SK-N-SH (cell line): ENCODE measurements around the gene BRD1.

Experiments used
- CHD2 ChIP-seq: fragments of 150-350 bp; IDR thresholded peaks from 2 replicates; pipeline ENCODE4 v1.6.1; 2018; ENCODE audit warnings: low read length; ENCODE audit not compliant: partially characterized antibody
- CTCF ChIP-seq: fragments of 200-600 bp; sonication (generic); IDR thresholded peaks from 2 replicates; pipeline ENCODE4 v1.6.1; 2017; ENCODE audit warnings: antibody characterized with exemption, mild to moderate bottlenecking, moderate library complexity
- EP300 ChIP-seq, 2 experiments: IDR thresholded peaks; 2 replicates each; pipeline versions ENCODE4 v1.4.0 to v1.6.1; 2012; ENCODE audit warnings: borderline replicate concordance in 1 of 2, low read depth in 1 of 2, low read length in 1 of 2
- EZH2phosphoT487 ChIP-seq: fragments of 200-600 bp; sonication (generic); IDR thresholded peaks from 2 replicates; pipeline ENCODE4 v1.6.1; 2017; ENCODE audit warnings: low read depth, mixed run types, mild to moderate bottlenecking, antibody characterized with exemption, moderate library complexity, borderline replicate concordance
- GABPA ChIP-seq: IDR thresholded peaks from 2 replicates; pipeline ENCODE4 v1.4.0; 2012; ENCODE audit warnings: low read depth, mild to moderate bottlenecking
- PBX3 ChIP-seq: IDR thresholded peaks from 2 replicates; pipeline ENCODE4; 2012
- POLR2AphosphoS5 ChIP-seq: IDR thresholded peaks from 2 replicates; pipeline ENCODE4 v1.6.1; 2012; ENCODE audit warnings: low read depth, low read length
- RAD21 ChIP-seq: IDR thresholded peaks from 2 replicates; pipeline ENCODE4 v1.6.1; 2012; ENCODE audit warnings: mild to moderate bottlenecking, low read length
- SMC3 ChIP-seq: IDR thresholded peaks from 2 replicates; pipeline ENCODE4 v1.6.1; 2012; ENCODE audit warnings: low read depth, low read length, improper control_type of control experiment
- TAF1 ChIP-seq: IDR thresholded peaks from 2 replicates; pipeline ENCODE4 v1.6.1; 2012; ENCODE audit warnings: low read depth, mild to moderate bottlenecking, low read length, moderate library complexity, borderline replicate concordance
- TCF12 ChIP-seq: IDR thresholded peaks from 2 replicates; pipeline ENCODE4 v1.4.0; 2012
- TEAD4 ChIP-seq: IDR thresholded peaks from 2 replicates; pipeline ENCODE4 v1.4.0; 2012; ENCODE audit warnings: mild to moderate bottlenecking, borderline replicate concordance; ENCODE audit not compliant: insufficient read depth
- ZBTB33 ChIP-seq: IDR thresholded peaks from 2 replicates; pipeline ENCODE4 v1.4.0; 2012; ENCODE audit warnings: low read depth, borderline replicate concordance

- TF ChIP-seq TCF12 (no peak), SMC3 (no peak), TAF1 (no peak), GABPA (no peak), POLR2AphosphoS5 (no peak), CHD2 (no peak), ZBTB33 (no peak), PBX3 (no peak), TEAD4 (no peak), CTCF (no peak), EP300 (IDR thresholded peaks at IDR 0.05; ENCODE audit: borderline replicate concordance in 1 of 2, low read depth in 1 of 2, low read length in 1 of 2) (no peak), RAD21 (no peak), EZH2phosphoT487 (no peak)
These were observed 24.5 kb downstream of the BRD1 start for GRCh38 chr22:49803134-49803533.
